Upper lobe of left lung (tissue), 4 donors: ENCODE measurements around the gene PRKACA.

Source experiments
- CTCF ChIP-seq, 6 experiments: fragments of 450-650 bp in 4 of 6; fragments of 200-600 bp in 2 of 6; sonication (generic) in 2 of 6; IDR thresholded peaks; one replicate each; pipeline ENCODE4 v1.5.1; 2016 to 2019; ENCODE audit warnings: antibody characterized with exemption in 6 of 6
- EP300 ChIP-seq, 4 donors: sonication (generic); formaldehyde crosslinking; IDR thresholded peaks; one replicate each; pipeline ENCODE4 v1.5.1; 2017; ENCODE audit warnings: antibody characterized with exemption in 4 of 4, control low read depth in 2 of 4
- POLR2A ChIP-seq, 4 donors: fragments of 450-650 bp; IDR thresholded peaks; one replicate each; pipeline ENCODE4 v1.5.1; 2016 to 2017; ENCODE audit warnings: antibody characterized with exemption in 4 of 4, mild to moderate bottlenecking in 2 of 4
- POLR2AphosphoS5 ChIP-seq, 2 donors: sonication (generic); formaldehyde crosslinking; IDR thresholded peaks; one replicate each; pipeline ENCODE4 v1.5.1; 2017; ENCODE audit warnings: antibody characterized with exemption in 2 of 2

GRCh38 chr19:14119146-14119545 lies 1.6 kb upstream of the PRKACA start:
- no peak for TF ChIP-seq CTCF (IDR thresholded peaks at IDR 0.05)
- TF ChIP-seq POLR2A (IDR thresholded peaks at IDR 0.05): no peak
- TF ChIP-seq POLR2AphosphoS5 (IDR thresholded peaks at IDR 0.05): no peak
- TF ChIP-seq EP300 (IDR thresholded peaks at IDR 0.05): no peak
